SK-N-SH (cell line): ENCODE results near the gene TMEM74B. TPM values are rescaled to one million over a fixed set of nuclear protein-coding genes. Genes with fewer than 3 reads are reported as not detected.

Source experiments
- CTCF ChIA-PET: fragments of 300-600, 350-600 bp; formaldehyde crosslinking; extraction: SDS; loops from one replicate; lab custom pipeline; 2021; lab: Yijun Ruan, JAX
- POLR2A ChIA-PET: fragments of 350-600 bp; sonication (Branson Sonifier 250); formaldehyde crosslinking; extraction: SDS; loops from one replicate; lab custom pipeline; 2020; ENCODE audit warnings: antibody characterized with exemption, inconsistent platforms; lab: Yijun Ruan, JAX
- DNase-seq: peaks from one replicate; pipeline ENCODE4 v3.0.0; 2012
- H2AFZ ChIP-seq: fragments of 200-600 bp; sonication (generic); 2 replicates; pipeline ENCODE4 v1.8.1; 2016; ENCODE audit warnings: antibody characterized with exemption, mild to moderate bottlenecking, low read depth
- H3F3A ChIP-seq: fragments of 200-600 bp; sonication (generic); replicated peaks from 2 replicates; pipeline ENCODE3; 2016; ENCODE audit warnings: antibody characterized with exemption, mild to moderate bottlenecking; ENCODE audit not compliant: insufficient read depth
- H3K27ac ChIP-seq, 2 experiments: fragments of 200-500 bp in 1 of 2; fragments of 200-600 bp in 1 of 2; sonication (Bioruptor generic) in 1 of 2; sonication (generic), shearing (Covaris generic) in 1 of 2; 2 replicates each; pipeline versions ENCODE4 v1.5.1 to v1.6.1; 2014 to 2016; ENCODE audit warnings: low read depth in 2 of 2, inconsistent platforms in 1 of 2, low read length in 1 of 2, mild to moderate bottlenecking in 1 of 2, mixed read lengths in 1 of 2
- H3K27me3 ChIP-seq: fragments of 200-600 bp; sonication (generic), shearing (Covaris generic); 2 replicates; pipeline ENCODE4 v1.6.1; 2016; ENCODE audit warnings: mixed run types; ENCODE audit not compliant: insufficient read depth
- H3K36me3 ChIP-seq, 2 experiments: fragments of 200-500 bp in 1 of 2; fragments of 200-600 bp in 1 of 2; sonication (Bioruptor generic) in 1 of 2; sonication (generic) in 1 of 2; replicated peaks in 1 of 2; 2 replicates each; pipeline versions ENCODE3 to v1.5.1; 2014 to 2016; ENCODE audit warnings: low read length in 1 of 2, mild to moderate bottlenecking in 1 of 2; ENCODE audit not compliant: insufficient read depth in 2 of 2, control insufficient read depth in 1 of 2
- H3K4me1 ChIP-seq, 2 experiments: fragments of 200-500 bp in 1 of 2; fragments of 200-600 bp in 1 of 2; sonication (Bioruptor generic) in 1 of 2; sonication (generic), shearing (Covaris generic) in 1 of 2; 2 replicates each; pipeline versions ENCODE4 v1.5.1 to v1.6.1; 2014 to 2016; ENCODE audit warnings: low read depth in 1 of 2, low read length in 1 of 2, mixed run types in 1 of 2; ENCODE audit not compliant: insufficient read depth in 2 of 2, control insufficient read depth in 1 of 2
- H3K4me2 ChIP-seq: fragments of 200-600 bp; sonication (generic), shearing (Covaris generic); 2 replicates; pipeline ENCODE4 v1.6.1; 2017; ENCODE audit warnings: mixed run types
- H3K4me3 ChIP-seq, 2 experiments: fragments of 200-500 bp in 1 of 2; fragments of 200-600 bp in 1 of 2; sonication (Bioruptor generic) in 1 of 2; sonication (generic), shearing (Covaris generic) in 1 of 2; 2 replicates each; pipeline versions ENCODE4 v1.5.1 to v1.8.1; 2014 to 2016; ENCODE audit warnings: low read depth in 2 of 2, inconsistent platforms in 1 of 2, low read length in 1 of 2, mild to moderate bottlenecking in 1 of 2, mixed read lengths in 1 of 2, moderate library complexity in 1 of 2
- H3K79me2 ChIP-seq: fragments of 200-600 bp; sonication (generic); 2 replicates; pipeline ENCODE4 v1.8.1; 2017; ENCODE audit warnings: mild to moderate bottlenecking; ENCODE audit not compliant: insufficient read depth
- H3K9ac ChIP-seq: fragments of 200-600 bp; sonication (generic); 2 replicates; pipeline ENCODE4 v1.6.1; 2017; ENCODE audit warnings: mixed run types
- H3K9me2 ChIP-seq: fragments of 200-600 bp; sonication (generic); 2 replicates; pipeline ENCODE4 v1.6.1; 2017; ENCODE audit warnings: mixed run types
- H3K9me3 ChIP-seq: fragments of 200-600 bp; sonication (generic); 2 replicates; pipeline ENCODE4 v1.6.1; 2017; ENCODE audit warnings: mixed run types, mild to moderate bottlenecking, moderate library complexity
- H4K20me1 ChIP-seq: fragments of 200-600 bp; sonication (generic); 2 replicates; pipeline ENCODE4 v1.6.1; 2017; ENCODE audit warnings: mild to moderate bottlenecking, mixed run types; ENCODE audit not compliant: insufficient read depth
- CHD2 ChIP-seq: fragments of 150-350 bp; IDR thresholded peaks from 2 replicates; pipeline ENCODE4 v1.6.1; 2018; ENCODE audit warnings: low read length; ENCODE audit not compliant: partially characterized antibody
- CTCF ChIP-seq: fragments of 200-600 bp; sonication (generic); IDR thresholded peaks from 2 replicates; pipeline ENCODE4 v1.6.1; 2017; ENCODE audit warnings: antibody characterized with exemption, mild to moderate bottlenecking, moderate library complexity
- EP300 ChIP-seq, 2 experiments: IDR thresholded peaks; 2 replicates each; pipeline versions ENCODE4 v1.4.0 to v1.6.1; 2012; ENCODE audit warnings: borderline replicate concordance in 1 of 2, low read depth in 1 of 2, low read length in 1 of 2
- FOSL2 ChIP-seq: IDR thresholded peaks from 2 replicates; pipeline ENCODE4 v1.4.0; 2012; ENCODE audit warnings: low read depth, mild to moderate bottlenecking, moderate library complexity, borderline replicate concordance
- FOXJ3 ChIP-seq: sonication (generic); formaldehyde crosslinking; IDR thresholded peaks from 2 replicates; pipeline ENCODE4 v1.5.1; 2020; ENCODE audit warnings: mild to moderate bottlenecking, missing genetic modification reagents
- FOXM1 ChIP-seq: IDR thresholded peaks from 2 replicates; pipeline ENCODE4 v1.4.0; 2012; ENCODE audit warnings: low read depth, mild to moderate bottlenecking
- GABPA ChIP-seq: IDR thresholded peaks from 2 replicates; pipeline ENCODE4 v1.4.0; 2012; ENCODE audit warnings: low read depth, mild to moderate bottlenecking
- GATA2 ChIP-seq: sonication (generic); formaldehyde crosslinking; IDR thresholded peaks from 2 replicates; pipeline ENCODE4 v1.5.0; 2020; ENCODE audit warnings: mild to moderate bottlenecking, missing genetic modification reagents
- MEF2A ChIP-seq: IDR thresholded peaks from 2 replicates; pipeline ENCODE4 v1.4.0; 2012; ENCODE audit warnings: low read depth, borderline replicate concordance
- MXI1 ChIP-seq: IDR thresholded peaks from 2 replicates; pipeline ENCODE4 v1.6.1; 2012; ENCODE audit warnings: mild to moderate bottlenecking, low read depth, low read length, improper control_type of control experiment
- NRF1 ChIP-seq: IDR thresholded peaks from 2 replicates; pipeline ENCODE4 v1.6.1; 2012; ENCODE audit warnings: low read depth, mild to moderate bottlenecking, low read length
- POLR2AphosphoS5 ChIP-seq: IDR thresholded peaks from 2 replicates; pipeline ENCODE4 v1.6.1; 2012; ENCODE audit warnings: low read depth, low read length
- RFX5 ChIP-seq: IDR thresholded peaks from 2 replicates; pipeline ENCODE4 v1.6.1; 2012; ENCODE audit warnings: mild to moderate bottlenecking, improper control_type of control experiment, low read length
- SMC3 ChIP-seq: IDR thresholded peaks from 2 replicates; pipeline ENCODE4 v1.6.1; 2012; ENCODE audit warnings: low read depth, low read length, improper control_type of control experiment
- TCF12 ChIP-seq: IDR thresholded peaks from 2 replicates; pipeline ENCODE4 v1.4.0; 2012
- USF1 ChIP-seq: IDR thresholded peaks from 2 replicates; pipeline ENCODE4 v1.4.0; 2012; ENCODE audit warnings: low read depth, borderline replicate concordance
- YY1 ChIP-seq: IDR thresholded peaks from 2 replicates; pipeline ENCODE4 v1.4.0; 2012; ENCODE audit warnings: low read depth, mild to moderate bottlenecking
- WGBS: methylation state at CpG from one replicate; pipeline ENCODE4 v1.1.6; 2017; ENCODE audit warnings: low lambda C conversion rate; 5-methylcytosine and 5-hydroxymethylcytosine counted together
- polyA plus RNA-seq, 3 experiments: library from polyadenylated mRNA; depleted of rRNA; stranded (reverse); fragments of >200 nt; gene quantifications; 2 replicates each; pipeline ENCODE4 v1.2.3, GENCODE V29; 2012
- TF ChIP-seq, protein P1 (sequence below): IDR thresholded peaks from 2 replicates; pipeline ENCODE4 v1.4.0; 2012; ENCODE audit warnings: low read depth, borderline replicate concordance
- TF ChIP-seq, protein P2 (sequence below): fragments of 150-350 bp; IDR thresholded peaks from 2 replicates; pipeline ENCODE4 v1.6.1; 2016; ENCODE audit warnings: mild to moderate bottlenecking, low read depth, low read length

Gene TMEM74B
- polyA plus RNA-seq, 1 of the 3 experiments (the other 2 are of a cell fraction): 1.8 TPM

- Histone ChIP-seq H2AFZ (no peak overlapping the region), H3K79me2 (peaks cover 43% of the 10 kb centered on the region), H3K4me1 (no peaks in the 10 kb centered on the region), H4K20me1 (peaks cover 3% of the 10 kb centered on the region), H3F3A (no peaks in the 10 kb centered on the region), H3K9me2 (no peaks in the 10 kb centered on the region), H3K36me3 (peaks cover 75 to 79% of the 10 kb centered on the region in 2 experiments), H3K9me3 (no peaks in the 10 kb centered on the region), H3K4me3 (no peak overlapping the region), H3K4me2 (no peak overlapping the region), H3K27me3 (no peaks in the 10 kb centered on the region), H3K9ac (no peak overlapping the region), H3K27ac (no peak overlapping the region)
- CTCF ChIA-PET: interaction anchor here (0.7 to 1.3 kb wide), 3 partner anchors 30 to 78 kb away, joined by 3 to 4 read pairs (median 3); no protein-coding TSS in a partner anchor
- no peak for DNase-seq
- POLR2A ChIA-PET: no interaction called here
- 89% methylated on average over 5 of the region's 12 CpGs for whole genome bisulfite sequencing
- TF ChIP-seq TCF12: no peak
- TF ChIP-seq MXI1: no peak
- TF ChIP-seq RFX5: no peak
- TF ChIP-seq, protein P1, sequence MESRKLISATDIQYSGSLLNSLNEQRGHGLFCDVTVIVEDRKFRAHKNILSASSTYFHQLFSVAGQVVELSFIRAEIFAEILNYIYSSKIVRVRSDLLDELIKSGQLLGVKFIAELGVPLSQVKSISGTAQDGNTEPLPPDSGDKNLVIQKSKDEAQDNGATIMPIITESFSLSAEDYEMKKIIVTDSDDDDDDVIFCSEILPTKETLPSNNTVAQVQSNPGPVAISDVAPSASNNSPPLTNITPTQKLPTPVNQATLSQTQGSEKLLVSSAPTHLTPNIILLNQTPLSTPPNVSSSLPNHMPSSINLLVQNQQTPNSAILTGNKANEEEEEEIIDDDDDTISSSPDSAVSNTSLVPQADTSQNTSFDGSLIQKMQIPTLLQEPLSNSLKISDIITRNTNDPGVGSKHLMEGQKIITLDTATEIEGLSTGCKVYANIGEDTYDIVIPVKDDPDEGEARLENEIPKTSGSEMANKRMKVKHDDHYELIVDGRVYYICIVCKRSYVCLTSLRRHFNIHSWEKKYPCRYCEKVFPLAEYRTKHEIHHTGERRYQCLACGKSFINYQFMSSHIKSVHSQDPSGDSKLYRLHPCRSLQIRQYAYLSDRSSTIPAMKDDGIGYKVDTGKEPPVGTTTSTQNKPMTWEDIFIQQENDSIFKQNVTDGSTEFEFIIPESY: no peak
- TF ChIP-seq MEF2A: no peak
- TF ChIP-seq, protein P2, sequence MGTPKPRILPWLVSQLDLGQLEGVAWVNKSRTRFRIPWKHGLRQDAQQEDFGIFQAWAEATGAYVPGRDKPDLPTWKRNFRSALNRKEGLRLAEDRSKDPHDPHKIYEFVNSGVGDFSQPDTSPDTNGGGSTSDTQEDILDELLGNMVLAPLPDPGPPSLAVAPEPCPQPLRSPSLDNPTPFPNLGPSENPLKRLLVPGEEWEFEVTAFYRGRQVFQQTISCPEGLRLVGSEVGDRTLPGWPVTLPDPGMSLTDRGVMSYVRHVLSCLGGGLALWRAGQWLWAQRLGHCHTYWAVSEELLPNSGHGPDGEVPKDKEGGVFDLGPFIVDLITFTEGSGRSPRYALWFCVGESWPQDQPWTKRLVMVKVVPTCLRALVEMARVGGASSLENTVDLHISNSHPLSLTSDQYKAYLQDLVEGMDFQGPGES: no peak
- no peak for TF ChIP-seq EP300 (IDR thresholded peaks at IDR 0.05; ENCODE audit: borderline replicate concordance in 1 of 2, low read depth in 1 of 2, low read length in 1 of 2)
- TF ChIP-seq SMC3: no peak
- no peak for TF ChIP-seq CHD2
- TF ChIP-seq POLR2AphosphoS5: no peak
- TF ChIP-seq FOXJ3 (CRISPR knock-in tag): no peak
- no peak for TF ChIP-seq FOSL2
- no peak for TF ChIP-seq NRF1
- TF ChIP-seq CTCF: no peak
- no peak for TF ChIP-seq GABPA
- TF ChIP-seq YY1: no peak
- no peak for TF ChIP-seq USF1
- TF ChIP-seq GATA2: no peak
- TF ChIP-seq FOXM1: no peak
Measured at GRCh38 chr20:1134836-1135235, 49.9 kb downstream of the TMEM74B start.
